Activated CD4-positive, CD25-positive, alpha-beta regulatory T cell treated with anti-CD3 and anti-CD28 coated beads, Interleukin-2, amount 50 U/mL, for 24 hours (primary cell): ENCODE data around the gene CDH23.
A peak's percentile ranks its signal among the peaks of the same experiment; 100 is the strongest.

Experiments
- ATAC-seq, 2 donors: fragments of 150-1000 bp; cut with Tn5 transposase; one replicate each; pipeline ENCODE4 v1.10.0; 2021; ENCODE audit warnings: mild to moderate bottlenecking in 1 of 2, moderate library complexity in 1 of 2

CDH23 gene

DNA sequence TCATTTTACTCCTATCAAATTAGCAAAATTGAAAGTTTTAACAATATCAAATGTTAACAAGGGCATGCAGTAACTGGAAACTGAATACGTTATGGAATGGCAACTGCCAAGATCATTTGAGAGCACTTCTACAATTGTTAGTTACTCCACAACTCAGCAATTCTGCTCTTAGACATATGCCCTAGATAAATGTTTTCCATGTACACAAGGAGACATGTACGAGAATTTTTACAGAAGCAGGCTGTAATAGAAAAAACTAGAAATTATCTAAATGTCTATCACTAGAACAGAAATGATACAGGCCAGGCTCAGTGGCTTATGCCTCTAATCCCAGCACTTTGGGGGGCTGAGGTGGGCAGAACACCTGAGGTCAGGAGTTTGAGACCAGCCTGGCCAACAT, 447.4 kb downstream of the CDH23 start:
- no peak for ATAC-seq

DNA sequence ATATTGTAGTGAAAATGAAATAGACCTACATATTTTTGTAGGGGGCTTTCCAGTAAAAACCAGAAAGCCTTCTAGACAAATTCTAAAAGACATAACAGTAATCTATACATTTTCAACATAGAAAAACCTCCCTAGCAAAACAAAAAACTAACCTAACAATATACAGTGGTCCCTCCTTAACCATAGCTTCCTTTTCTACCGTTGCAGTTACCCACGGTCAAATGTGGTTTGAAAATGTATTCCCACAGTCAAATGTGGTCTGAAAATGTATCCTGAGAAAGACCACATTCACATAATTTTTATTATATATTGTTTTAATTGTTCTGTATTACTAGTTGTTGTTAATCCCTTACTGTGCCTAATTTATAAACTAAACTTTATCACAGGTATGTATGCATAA, 448.0 kb downstream of the CDH23 start:
- ATAC-seq = no peak

DNA sequence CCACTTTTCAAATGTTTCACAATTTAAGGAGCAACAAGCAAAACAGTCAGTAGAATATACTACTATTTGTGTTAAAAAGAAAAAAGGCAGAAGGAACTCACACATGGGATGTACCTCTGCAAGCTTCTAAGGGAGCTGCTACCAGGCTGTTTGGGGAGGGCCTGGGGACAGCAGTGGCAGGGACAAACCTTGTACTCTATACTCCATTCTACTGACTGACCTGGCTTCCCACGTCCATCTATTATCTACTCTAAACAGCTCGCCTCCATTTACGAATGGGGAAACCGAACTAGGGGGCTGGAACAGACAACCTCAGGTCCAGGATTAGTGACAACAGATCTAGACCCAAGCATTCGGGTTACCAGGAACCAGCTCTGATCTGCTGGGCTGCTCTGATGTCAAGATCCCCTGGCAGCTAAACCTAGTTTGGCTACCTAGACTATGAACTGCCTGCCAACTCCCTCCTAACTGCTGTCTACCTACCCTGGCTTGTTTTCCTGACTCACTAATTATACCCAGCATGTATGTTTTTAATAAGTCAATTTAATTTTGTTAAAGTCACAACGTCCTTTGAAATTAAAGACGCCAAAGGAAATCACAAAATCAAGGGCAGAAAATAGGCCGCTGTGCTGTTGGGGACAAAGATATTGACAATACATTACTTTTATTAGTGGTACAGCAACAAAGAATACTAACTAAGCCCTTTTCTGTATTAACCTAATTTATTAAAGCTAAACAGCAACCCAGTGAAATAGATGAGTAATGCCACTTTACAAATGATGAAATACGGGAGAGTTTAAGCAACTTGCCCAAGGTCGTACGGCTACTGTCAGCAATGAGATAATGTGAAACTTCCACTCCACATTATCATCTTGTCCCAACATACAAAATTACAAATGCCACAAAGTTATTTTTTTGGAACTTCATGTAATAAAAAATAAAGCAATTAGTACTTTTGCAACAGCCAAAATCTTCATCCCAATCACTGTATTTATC, 449.0 kb downstream of the CDH23 start:
- no peak for ATAC-seq

DNA sequence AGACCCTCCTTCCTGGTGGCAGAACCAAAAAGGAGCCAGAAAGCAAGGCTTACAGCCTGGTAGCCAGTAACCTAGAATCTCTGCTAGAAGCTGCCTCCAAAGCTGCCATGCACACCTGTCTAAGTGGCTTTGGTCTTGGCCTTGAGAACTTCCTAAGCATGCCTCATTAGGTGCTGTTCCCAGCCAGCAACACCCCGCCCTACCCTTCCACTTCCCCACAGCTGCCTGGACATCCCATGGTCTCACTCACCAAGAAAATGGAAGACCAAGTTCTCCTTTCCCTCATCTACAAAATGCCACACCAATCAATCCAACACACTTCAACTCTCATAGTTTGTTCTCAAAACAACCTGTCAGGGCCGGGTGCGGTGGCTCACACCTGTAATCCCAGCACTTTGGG, 450.1 kb downstream of the CDH23 start:
- ATAC-seq = no peak

DNA sequence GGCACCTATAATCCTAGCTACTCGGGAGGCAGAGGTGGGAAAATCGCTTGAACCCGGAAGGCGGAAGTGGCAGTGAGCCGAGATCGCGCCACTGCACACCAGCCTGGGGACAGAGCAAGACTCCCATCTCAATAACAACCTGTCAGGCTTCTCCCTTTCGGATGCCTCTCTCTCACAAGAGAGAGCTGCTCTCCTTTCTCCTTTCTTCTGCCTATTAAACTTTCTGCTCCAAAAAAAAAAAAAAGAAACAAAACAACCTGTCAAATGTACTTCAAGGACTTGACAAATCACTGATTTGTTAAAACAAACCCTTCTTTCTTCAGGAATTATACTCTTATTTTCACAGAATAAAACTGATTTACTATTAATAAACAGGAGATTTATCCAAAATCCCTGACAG, 450.7 kb downstream of the CDH23 start:
- no peak for ATAC-seq

DNA sequence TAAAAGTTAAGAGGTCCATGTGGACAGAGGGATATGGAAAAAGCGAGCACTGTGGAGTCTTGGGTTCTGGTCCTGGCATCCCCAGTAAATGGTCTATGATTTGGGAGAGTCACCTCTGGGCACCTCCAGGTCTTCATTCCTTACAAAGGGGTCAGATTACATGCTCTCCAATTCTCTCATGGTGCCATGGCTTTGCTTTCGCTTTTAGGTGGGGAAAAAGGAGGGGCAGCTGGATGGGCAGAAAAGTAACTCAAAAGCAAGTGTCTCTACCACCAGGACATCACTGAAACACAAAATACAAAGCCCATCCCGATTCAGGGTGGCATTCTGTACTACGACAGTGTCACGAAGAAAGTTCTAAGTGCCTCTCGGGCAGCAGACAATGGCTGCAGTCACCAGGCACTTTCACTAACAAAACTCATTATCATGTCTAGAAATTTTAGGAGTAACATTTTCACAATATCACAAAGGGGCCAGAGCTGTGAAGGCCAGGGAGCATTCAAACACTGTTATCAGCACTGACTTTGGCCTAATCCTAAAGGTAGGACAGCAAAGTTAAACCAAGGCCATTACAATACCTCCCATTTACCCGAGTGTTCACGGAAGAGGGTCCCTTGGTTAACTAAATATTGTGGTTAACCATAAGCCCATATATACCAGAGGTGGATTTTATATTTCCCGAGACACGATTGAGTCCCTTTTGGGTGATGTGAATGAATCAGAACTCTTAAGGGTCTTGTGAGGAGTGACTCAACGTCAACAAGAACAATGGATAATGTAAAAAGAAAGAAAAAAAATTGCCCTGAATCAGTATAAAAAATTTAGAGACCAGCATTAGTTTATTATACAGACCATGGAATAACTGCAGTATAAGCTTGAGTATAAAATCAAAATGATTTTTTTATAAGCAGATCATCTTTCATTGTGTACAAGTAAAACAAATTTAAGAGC, 451.9 kb downstream of the CDH23 start:
- ATAC-seq = no peak

DNA sequence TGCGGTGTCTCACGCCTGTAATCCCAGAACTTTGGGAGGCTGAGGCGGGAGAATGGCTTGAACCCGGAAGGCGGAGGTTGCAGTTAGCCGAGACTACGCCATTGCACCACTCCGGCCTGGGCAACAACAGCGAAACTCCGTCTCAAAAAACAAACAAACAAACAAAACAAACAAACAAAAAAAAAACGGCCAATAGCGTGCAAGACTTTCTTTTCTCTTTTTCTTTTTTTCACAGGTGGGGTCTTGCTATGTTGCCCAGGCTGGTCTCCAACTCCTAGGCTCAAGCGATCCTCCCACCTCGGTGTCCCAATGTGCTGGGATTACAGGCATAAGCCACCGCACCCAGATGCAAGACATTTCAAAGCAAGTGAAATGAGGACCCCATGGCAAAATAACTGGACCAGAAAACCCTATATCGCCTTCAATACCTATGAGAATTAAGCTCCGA, 452.8 kb downstream of the CDH23 start:
- no peak for ATAC-seq

DNA sequence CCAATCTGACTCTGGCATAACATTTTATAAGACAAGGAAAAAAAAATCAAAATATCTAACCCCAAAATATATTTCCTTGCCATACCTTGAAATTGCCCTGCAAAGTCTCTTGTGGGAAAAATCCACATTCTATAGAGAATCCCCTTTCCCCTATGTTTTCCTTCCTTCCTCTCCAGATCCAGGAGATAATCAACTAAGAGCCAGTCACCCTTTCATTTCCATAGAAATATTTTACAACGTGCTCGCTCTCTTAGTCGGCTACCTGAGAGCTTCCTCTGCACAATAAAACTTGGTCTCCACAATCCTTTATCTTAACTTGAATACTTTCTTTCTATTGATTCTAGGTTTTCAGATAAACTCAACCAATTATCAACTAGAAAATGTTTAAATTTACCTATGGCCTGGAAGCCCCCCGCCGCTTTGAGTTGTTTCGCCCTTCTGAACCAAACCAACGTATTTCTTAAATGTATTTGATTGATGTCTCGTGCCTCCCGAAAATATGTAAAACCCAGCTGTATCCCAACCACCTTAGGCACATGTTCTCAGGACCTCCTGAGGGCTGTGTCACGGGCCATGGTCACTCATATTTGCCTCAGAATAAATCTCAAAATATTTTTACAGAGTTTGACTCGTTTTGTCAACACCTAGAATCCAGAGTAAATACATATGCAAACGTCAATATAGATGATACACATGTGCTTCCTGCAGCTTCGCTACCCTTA, 453.5 kb downstream of the CDH23 start:
- no peak for ATAC-seq

DNA sequence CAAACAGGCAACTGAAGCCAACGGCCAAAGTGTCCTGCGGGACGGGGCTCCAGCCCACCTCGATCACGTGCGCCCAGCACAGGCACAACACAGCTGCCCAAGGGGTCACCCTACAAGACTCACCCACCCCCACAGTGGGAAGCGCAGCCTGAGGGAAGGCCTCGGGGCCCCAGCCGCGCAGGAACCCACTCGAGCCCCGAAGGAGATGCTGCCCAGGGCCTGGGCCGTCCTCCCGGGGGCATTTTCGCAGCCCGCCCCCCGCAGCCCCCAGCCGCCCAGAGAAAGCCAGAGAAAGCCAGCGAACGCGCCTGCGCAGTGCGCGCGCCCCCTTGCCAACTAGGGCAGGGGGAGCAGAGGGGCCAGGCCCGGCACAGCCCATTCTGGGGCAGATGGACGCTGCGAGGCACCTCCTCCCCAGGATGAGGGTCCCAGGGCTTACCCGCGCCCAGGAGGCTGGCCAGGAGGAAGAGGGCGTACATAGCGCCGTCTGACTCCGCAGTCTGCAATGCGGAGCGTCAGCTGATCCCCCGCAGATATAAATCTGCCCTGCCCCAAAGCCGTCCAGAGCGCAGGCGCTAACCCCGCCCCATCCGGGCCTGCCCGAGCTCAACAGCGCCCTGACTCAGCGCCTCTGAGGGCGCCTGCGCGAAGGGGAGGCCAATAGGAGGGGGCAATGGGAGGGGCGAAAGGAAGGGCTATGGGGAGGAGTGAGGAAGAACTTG, 454.2 kb downstream of the CDH23 start, which contains the start of gene PSAP:
Gene PSAP, minus strand, starts transcription at position 509 of the 722 bp plus-strand sequence. Its CDS starts 30 bp downstream, at position 479.
- ATAC-seq = peak; percentile 97 to 98

DNA sequence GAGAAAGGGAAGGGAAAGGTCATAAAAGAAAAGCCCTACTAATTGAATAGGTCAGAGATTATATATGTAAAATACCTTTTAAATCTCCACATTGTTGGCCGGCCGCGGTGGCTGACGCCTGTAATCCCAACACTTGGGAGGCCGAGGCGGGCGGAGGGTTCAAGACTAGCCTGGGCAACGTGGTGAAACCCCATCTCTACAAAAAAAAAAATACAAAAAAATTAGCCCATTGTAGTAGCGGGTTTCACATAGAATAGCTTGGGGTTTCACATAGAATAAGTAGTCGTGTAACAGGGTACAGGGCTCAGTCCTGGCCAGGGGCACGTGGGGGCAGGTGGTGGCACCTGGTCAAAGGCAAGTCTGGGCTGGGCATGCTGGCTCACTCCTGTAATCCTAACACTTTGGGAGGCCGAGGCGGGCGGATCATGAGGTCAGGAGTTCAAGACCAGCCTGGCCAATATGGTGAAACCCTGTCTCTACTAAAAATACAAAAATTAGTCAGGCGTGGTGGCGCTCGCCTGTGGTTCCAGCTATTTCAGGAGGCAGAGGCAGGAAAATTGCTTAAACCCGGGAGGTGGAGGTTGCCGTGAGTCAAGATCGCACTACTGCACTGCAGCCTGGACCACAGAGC, 454.9 kb downstream of the CDH23 start:
- ATAC-seq = peak in 1 of 2 donors; percentile 3

DNA sequence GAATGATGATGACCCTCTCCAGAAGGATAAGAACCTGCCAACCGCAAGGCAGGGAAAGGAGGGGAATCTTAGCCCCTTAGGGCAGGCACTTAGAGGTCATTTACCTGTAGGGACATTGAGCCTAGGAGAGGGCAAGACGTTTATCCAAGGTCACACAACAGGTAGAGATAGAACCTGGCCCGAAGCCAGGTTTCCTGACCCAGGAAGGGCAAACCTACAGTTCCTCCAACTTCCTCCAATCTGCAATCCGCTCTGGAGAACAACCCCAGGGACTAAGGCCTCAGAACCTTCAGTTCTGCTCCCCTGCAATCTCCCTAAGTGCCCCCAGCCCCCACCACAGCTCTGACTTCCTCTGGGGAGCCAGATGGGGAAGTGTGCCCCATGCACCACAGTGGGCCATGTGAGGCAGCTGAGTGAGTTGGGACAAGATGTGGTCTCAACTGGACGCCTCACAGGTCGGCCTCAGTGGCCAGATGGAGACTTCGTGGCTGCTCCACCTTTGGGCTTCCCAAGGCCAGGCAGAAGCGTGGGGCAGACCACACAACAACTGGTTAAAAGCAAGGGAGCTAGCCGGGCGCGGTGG, 455.7 kb downstream of the CDH23 start:
- ATAC-seq = no peak

DNA sequence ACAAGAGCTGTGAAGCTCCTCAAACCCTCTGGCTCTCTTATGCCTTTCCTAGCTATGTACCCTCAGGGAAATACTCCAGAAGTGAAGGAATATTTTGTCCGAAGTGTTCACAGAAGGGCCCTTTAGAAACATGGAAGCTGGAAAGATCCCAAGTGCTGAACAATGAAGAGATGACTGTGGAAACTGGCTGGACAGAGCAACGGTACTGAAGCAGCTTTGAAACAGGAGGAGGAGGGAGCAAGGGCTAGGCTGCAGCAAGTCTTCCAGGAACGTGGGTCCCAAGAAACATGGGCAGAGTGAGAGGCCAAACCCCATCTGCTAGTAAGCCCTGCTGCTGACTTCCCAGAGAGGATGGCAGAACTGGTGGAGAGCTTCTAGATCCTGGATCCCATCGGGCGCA, 457.3 kb downstream of the CDH23 start:
- no peak for ATAC-seq

DNA sequence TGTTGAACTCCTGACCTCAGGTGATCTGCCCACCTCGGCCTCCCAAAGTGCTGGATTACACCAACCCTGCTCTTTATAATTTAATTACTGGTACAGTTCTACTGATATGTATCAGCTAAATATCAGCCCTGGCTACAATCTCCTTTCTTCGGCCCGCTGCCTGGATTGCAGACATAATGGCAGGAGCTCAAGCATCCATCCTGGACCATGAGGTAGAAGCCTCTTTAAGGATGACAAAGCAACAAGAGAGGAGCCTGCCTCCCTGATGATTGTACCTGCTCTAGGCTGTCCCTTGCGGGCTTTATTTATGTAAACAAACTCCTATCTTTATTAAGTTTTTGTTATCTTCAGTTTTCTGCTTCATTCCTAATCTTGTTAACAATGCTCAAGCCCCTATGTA, 459.9 kb downstream of the CDH23 start:
- ATAC-seq = no peak

DNA sequence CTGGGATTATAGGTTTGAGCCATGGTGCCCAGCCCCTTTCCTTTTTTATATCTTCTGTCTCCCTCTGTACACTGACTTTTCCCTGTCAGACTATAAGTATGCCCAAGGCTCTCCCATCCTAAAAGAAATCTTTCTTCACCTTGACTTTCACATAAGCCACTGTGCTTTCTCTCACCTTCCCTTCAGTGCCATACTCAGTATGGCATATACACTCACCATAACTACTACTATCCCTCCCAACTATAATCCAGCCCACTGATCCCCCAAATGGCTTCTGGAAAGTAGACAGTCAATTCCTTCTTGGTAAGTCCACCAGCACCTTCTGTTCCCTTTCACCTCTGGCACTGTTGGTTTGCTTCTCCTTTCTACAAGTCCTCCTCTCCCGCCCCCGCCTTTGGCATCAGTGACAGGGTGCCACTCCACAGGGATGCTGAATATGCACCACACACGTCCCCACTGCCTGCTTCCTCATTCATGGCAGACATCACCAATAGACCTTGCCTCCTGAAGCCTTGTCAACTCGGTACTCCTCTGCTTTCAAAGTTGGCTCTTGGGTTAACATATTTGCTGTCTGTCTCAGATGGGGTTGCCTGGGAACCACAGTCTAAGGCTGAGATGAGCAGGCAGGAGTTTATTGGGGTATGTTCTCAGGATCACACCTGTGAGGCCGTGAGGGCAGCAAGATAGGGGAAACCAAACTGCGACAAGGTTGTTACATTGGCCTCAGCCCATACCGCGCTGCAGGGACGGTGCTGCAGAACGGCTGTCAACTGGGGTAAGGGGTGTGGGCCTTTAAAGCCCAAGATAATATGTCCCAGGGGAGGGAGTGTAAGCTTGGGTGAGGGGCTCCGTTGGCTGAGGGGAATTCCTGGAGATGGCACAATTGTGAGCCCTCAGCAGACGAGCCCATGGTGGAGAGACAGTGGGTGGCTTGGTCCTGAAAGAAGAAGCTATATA, 461.5 kb downstream of the CDH23 start:
- ATAC-seq = no peak

DNA sequence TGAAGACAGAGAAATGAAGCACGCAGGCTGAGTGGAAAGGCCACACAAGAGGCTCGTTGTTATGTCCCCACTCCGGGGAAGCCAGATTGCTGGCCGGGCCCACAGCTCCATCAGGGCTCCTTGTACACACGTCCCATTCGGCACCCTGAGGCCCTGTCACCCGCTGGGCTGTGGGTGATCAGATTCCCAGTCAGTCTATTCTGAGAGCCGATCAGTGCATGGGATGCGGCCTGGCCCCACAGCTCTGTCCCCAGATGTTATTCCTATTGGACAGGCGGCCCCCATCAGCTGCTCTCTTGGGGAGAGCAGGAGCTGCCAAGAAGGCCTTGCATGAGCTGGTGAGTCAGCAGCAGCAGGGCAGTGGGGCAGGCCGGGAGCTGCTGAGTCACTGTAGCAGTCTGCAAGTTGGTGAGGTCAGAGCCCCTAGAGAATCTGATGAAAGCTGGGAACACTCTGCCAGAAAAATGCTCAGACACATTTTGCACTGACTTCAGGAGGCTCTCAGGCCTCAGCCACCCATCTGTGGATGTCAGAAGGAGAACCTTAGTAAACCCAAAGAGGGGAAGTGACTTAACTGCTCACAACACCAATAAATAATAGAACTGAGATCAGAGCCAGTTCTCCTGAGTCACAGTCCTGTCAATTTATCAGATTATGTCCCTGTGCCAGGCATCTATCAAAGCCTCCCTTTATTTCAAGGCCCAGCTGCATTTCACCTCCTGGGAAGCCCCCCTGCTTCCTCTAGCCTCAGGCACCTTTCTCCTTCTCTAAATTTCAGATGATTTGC, 463.7 kb downstream of the CDH23 start:
- peak; percentile 92 to 96 for ATAC-seq

DNA sequence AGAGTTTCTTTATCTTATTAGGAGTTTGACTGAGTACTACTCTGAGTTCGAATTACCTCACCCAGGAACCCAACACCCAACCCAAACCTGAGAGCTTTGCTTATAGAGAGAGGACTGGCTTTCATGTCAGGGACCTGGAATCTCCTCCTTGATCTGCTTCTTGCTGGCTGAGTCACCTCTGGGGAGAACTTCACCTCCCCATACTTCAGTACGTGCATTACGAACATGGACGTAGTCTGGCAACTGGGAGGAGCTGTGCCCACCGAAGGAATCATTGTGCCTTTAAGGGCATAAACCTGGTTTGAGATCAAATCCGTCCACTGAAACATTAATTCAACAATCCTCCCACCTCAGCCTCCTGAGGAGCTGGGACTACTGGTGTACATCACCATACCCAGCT, 466.5 kb downstream of the CDH23 start:
- no peak for ATAC-seq

DNA sequence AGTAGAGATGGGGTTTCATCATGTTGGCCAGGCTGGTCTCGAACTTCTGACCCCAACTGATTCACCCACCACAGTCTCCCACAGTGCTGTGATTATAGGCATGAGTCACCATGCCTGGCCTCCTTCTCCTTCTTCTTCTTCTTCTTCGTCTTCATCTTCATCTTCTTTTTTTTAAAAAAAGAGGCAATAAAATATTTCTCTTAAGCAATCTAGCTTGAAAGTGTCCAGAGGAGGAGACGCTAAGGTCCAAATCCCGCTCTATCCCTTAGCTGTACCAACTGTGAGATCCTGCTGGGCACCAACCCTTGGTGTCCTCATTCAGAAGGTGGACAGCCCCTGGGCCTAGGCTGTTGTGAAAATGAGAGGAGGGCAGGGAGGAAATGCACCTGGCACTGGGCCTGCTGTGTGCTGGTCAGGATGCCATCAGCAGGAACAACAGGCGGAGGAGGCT, 468.2 kb downstream of the CDH23 start:
- ATAC-seq = no peak
